Measurements from ENCODE around the gene SCN3B.

Gene SCN3B

GRCh38 chr11:123654566-123655081 lies at the start of gene SCN3B:
SCN3B (minus strand) TSS chr11:123654624; CDS start chr11:123653801, 823 bp downstream.
- Histone ChIP-seq H3K4me1 (ENCODE audit: control insufficient read depth, insufficient read depth, low read length, unreplicated experiment) (no peaks in the 10 kb centered on the region), H3K27ac (ENCODE audit: low read depth, low read length) (no peak within 1 kb of the TSS), H3K4me3 (ENCODE audit: low read depth, low read length) (peak within 1 kb of the TSS; percentile 76), H2AFZ (ENCODE audit: low read length, unreplicated experiment) (peak within 1 kb of the TSS; percentile 16), H3K27me3 (ENCODE audit: insufficient read depth, low read length) (peaks cover 87% of the 10 kb centered on the region), H3K79me2 (ENCODE audit: control insufficient read depth, insufficient read depth, low read length, unreplicated experiment) (no peaks in the 10 kb centered on the region), H3K36me3 (ENCODE audit: insufficient read depth, low read length) (no peaks in the 10 kb centered on the region)

- no peak overlapping the region for H3K27ac ChIP-seq (ENCODE audit: low read depth, low read length)
- no peak overlapping the region for H2AFZ ChIP-seq (ENCODE audit: low read length, unreplicated experiment)
- H3K4me3 ChIP-seq (ENCODE audit: low read depth, low read length): no peak overlapping the region
Measured at GRCh38 chr11:123702696-123703095, 48.3 kb upstream of the SCN3B start.

GRCh38 chr11:123702139-123702538 lies 47.7 kb upstream of the SCN3B start:
- H3K36me3 ChIP-seq (ENCODE audit: insufficient read depth, low read length): no peaks in the 10 kb centered on the region
- no peak overlapping the region for H3K4me3 ChIP-seq (ENCODE audit: low read depth, low read length)
- peaks cover 34% of the 10 kb centered on the region for H3K27me3 ChIP-seq (ENCODE audit: insufficient read depth, low read length)
- H3K27ac ChIP-seq (ENCODE audit: low read depth, low read length): no peak overlapping the region
- no peaks in the 10 kb centered on the region for H3K79me2 ChIP-seq (ENCODE audit: control insufficient read depth, insufficient read depth, low read length, unreplicated experiment)
- no peak overlapping the region for H2AFZ ChIP-seq (ENCODE audit: low read length, unreplicated experiment)
- peaks cover 4% of the 10 kb centered on the region for H3K4me1 ChIP-seq (ENCODE audit: control insufficient read depth, insufficient read depth, low read length, unreplicated experiment)

More at GRCh38 chr11:123702696-123703095, 48.3 kb upstream of the SCN3B start:
- Histone ChIP-seq H3K36me3 (ENCODE audit: insufficient read depth, low read length) (no peaks in the 10 kb centered on the region), H3K27me3 (ENCODE audit: insufficient read depth, low read length) (peaks cover 30% of the 10 kb centered on the region), H3K79me2 (ENCODE audit: control insufficient read depth, insufficient read depth, low read length, unreplicated experiment) (no peaks in the 10 kb centered on the region), H3K4me1 (ENCODE audit: control insufficient read depth, insufficient read depth, low read length, unreplicated experiment) (peaks cover 4% of the 10 kb centered on the region)

GRCh38 chr11:123700772-123701171 lies 46.3 kb upstream of the SCN3B start:
- Histone ChIP-seq H3K4me1 (ENCODE audit: control insufficient read depth, insufficient read depth, low read length, unreplicated experiment) (peaks cover 4% of the 10 kb centered on the region), H2AFZ (ENCODE audit: low read length, unreplicated experiment) (no peak overlapping the region), H3K4me3 (ENCODE audit: low read depth, low read length) (no peak overlapping the region), H3K79me2 (ENCODE audit: control insufficient read depth, insufficient read depth, low read length, unreplicated experiment) (no peaks in the 10 kb centered on the region), H3K27me3 (ENCODE audit: insufficient read depth, low read length) (peaks cover 40% of the 10 kb centered on the region), H3K27ac (ENCODE audit: low read depth, low read length) (no peak overlapping the region), H3K36me3 (ENCODE audit: insufficient read depth, low read length) (no peaks in the 10 kb centered on the region)

- H2AFZ ChIP-seq (ENCODE audit: low read length, unreplicated experiment): no peak overlapping the region
- no peak overlapping the region for H3K4me3 ChIP-seq (ENCODE audit: low read depth, low read length)
- no peaks in the 10 kb centered on the region for H3K79me2 ChIP-seq (ENCODE audit: control insufficient read depth, insufficient read depth, low read length, unreplicated experiment)
- no peaks in the 10 kb centered on the region for H3K36me3 ChIP-seq (ENCODE audit: insufficient read depth, low read length)
- H3K4me1 ChIP-seq (ENCODE audit: control insufficient read depth, insufficient read depth, low read length, unreplicated experiment): peaks cover 4% of the 10 kb centered on the region
- no peak overlapping the region for H3K27ac ChIP-seq (ENCODE audit: low read depth, low read length)
- H3K27me3 ChIP-seq (ENCODE audit: insufficient read depth, low read length): peaks cover 53% of the 10 kb centered on the region
Measured at GRCh38 chr11:123698546-123699127, 44.2 kb upstream of the SCN3B start.

- no peaks in the 10 kb centered on the region for H3K36me3 ChIP-seq (ENCODE audit: insufficient read depth, low read length)
- no peak overlapping the region for H3K27ac ChIP-seq (ENCODE audit: low read depth, low read length)
- no peaks in the 10 kb centered on the region for H3K79me2 ChIP-seq (ENCODE audit: control insufficient read depth, insufficient read depth, low read length, unreplicated experiment)
- no peaks in the 10 kb centered on the region for H3K4me1 ChIP-seq (ENCODE audit: control insufficient read depth, insufficient read depth, low read length, unreplicated experiment)
- no peak overlapping the region for H2AFZ ChIP-seq (ENCODE audit: low read length, unreplicated experiment)
- peaks cover 72% of the 10 kb centered on the region for H3K27me3 ChIP-seq (ENCODE audit: insufficient read depth, low read length)
- no peak overlapping the region for H3K4me3 ChIP-seq (ENCODE audit: low read depth, low read length)
Measured at GRCh38 chr11:123696183-123696582, 41.8 kb upstream of the SCN3B start.

GRCh38 chr11:123695231-123695630 lies 40.8 kb upstream of the SCN3B start:
- Histone ChIP-seq H3K27me3 (ENCODE audit: insufficient read depth, low read length) (peaks cover 75% of the 10 kb centered on the region), H3K36me3 (ENCODE audit: insufficient read depth, low read length) (no peaks in the 10 kb centered on the region), H3K27ac (ENCODE audit: low read depth, low read length) (no peak overlapping the region), H3K79me2 (ENCODE audit: control insufficient read depth, insufficient read depth, low read length, unreplicated experiment) (no peaks in the 10 kb centered on the region), H3K4me1 (ENCODE audit: control insufficient read depth, insufficient read depth, low read length, unreplicated experiment) (no peaks in the 10 kb centered on the region), H2AFZ (ENCODE audit: low read length, unreplicated experiment) (no peak overlapping the region), H3K4me3 (ENCODE audit: low read depth, low read length) (no peak overlapping the region)

- Histone ChIP-seq H3K27ac (ENCODE audit: low read depth, low read length) (no peak overlapping the region), H3K4me1 (ENCODE audit: control insufficient read depth, insufficient read depth, low read length, unreplicated experiment) (no peaks in the 10 kb centered on the region), H3K27me3 (ENCODE audit: insufficient read depth, low read length) (peaks cover 75% of the 10 kb centered on the region), H3K36me3 (ENCODE audit: insufficient read depth, low read length) (no peaks in the 10 kb centered on the region), H3K79me2 (ENCODE audit: control insufficient read depth, insufficient read depth, low read length, unreplicated experiment) (no peaks in the 10 kb centered on the region), H2AFZ (ENCODE audit: low read length, unreplicated experiment) (no peak overlapping the region), H3K4me3 (ENCODE audit: low read depth, low read length) (no peak overlapping the region)
Measured at GRCh38 chr11:123694551-123694950, 40.1 kb upstream of the SCN3B start.

- H3K4me1 ChIP-seq (ENCODE audit: control insufficient read depth, insufficient read depth, low read length, unreplicated experiment): no peaks in the 10 kb centered on the region
- no peak overlapping the region for H3K4me3 ChIP-seq (ENCODE audit: low read depth, low read length)
- H3K36me3 ChIP-seq (ENCODE audit: insufficient read depth, low read length): no peaks in the 10 kb centered on the region
- no peak overlapping the region for H3K27ac ChIP-seq (ENCODE audit: low read depth, low read length)
- no peak overlapping the region for H2AFZ ChIP-seq (ENCODE audit: low read length, unreplicated experiment)
- peaks cover 76% of the 10 kb centered on the region for H3K27me3 ChIP-seq (ENCODE audit: insufficient read depth, low read length)
- no peaks in the 10 kb centered on the region for H3K79me2 ChIP-seq (ENCODE audit: control insufficient read depth, insufficient read depth, low read length, unreplicated experiment)
Measured at GRCh38 chr11:123692961-123693360, 38.5 kb upstream of the SCN3B start.

- H3K27me3 ChIP-seq (ENCODE audit: insufficient read depth, low read length): peaks cover 87% of the 10 kb centered on the region
- H2AFZ ChIP-seq (ENCODE audit: low read length, unreplicated experiment): no peak overlapping the region
Measured at GRCh38 chr11:123690485-123690884, 36.1 kb upstream of the SCN3B start.

GRCh38 chr11:123684601-123685000 lies 30.2 kb upstream of the SCN3B start:
- Histone ChIP-seq H3K79me2 (ENCODE audit: control insufficient read depth, insufficient read depth, low read length, unreplicated experiment) (no peaks in the 10 kb centered on the region), H2AFZ (ENCODE audit: low read length, unreplicated experiment) (no peak overlapping the region), H3K27ac (ENCODE audit: low read depth, low read length) (no peak overlapping the region), H3K36me3 (ENCODE audit: insufficient read depth, low read length) (no peaks in the 10 kb centered on the region), H3K4me1 (ENCODE audit: control insufficient read depth, insufficient read depth, low read length, unreplicated experiment) (no peaks in the 10 kb centered on the region), H3K27me3 (ENCODE audit: insufficient read depth, low read length) (peaks cover 81% of the 10 kb centered on the region), H3K4me3 (ENCODE audit: low read depth, low read length) (no peak overlapping the region)

More at GRCh38 chr11:123690485-123690884, 36.1 kb upstream of the SCN3B start:
- Histone ChIP-seq H3K4me1 (ENCODE audit: control insufficient read depth, insufficient read depth, low read length, unreplicated experiment) (no peaks in the 10 kb centered on the region), H3K36me3 (ENCODE audit: insufficient read depth, low read length) (no peaks in the 10 kb centered on the region), H3K4me3 (ENCODE audit: low read depth, low read length) (no peak overlapping the region), H3K79me2 (ENCODE audit: control insufficient read depth, insufficient read depth, low read length, unreplicated experiment) (no peaks in the 10 kb centered on the region), H3K27ac (ENCODE audit: low read depth, low read length) (no peak overlapping the region)

Measured in ACC112 (cell line).